NCI-H2227 (cell line): ENCODE results near the gene PCDHGA10.
"Not testable (repeated sequence)": the region's sequence is repeated elsewhere in the genome, so short reads cannot be mapped to it uniquely, and the experiment has no call there.

Experiments used
- DNase-seq: peaks from one replicate; lab custom pipeline; 2025; ENCODE audit not compliant: unreplicated experiment; lab: John Stamatoyannopoulos, UW

Gene PCDHGA10

DNA sequence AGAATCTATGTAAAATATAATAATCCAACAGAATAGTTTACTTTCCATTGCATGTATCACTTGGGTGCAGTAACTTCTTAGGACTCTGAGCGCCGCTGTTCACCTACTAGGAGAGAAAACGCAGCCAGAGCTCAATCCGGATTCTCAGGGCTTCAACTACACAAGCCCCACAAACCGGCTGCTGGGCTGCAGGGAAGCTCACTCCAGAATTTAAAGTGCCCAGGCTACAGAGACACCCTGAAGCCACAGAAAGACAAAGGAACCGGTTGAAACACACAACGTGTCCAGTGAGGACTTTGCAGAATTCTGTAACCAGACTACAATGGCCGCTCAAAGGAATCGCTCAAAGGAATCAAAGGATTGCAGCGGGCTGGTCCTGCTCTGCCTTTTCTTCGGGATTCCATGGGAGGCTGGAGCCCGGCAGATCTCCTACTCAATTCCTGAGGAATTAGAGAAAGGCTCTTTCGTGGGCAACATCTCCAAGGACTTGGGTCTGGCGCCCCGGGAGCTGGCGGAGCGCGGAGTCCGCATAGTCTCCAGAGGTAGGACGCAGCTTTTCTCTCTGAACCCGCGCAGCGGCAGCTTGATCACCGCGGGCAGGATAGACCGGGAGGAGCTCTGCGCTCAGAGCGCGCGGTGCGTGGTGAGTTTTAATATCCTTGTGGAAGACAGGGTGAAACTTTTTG lies at the start of gene PCDHGA10:
PCDHGA10 (plus strand) TSS at position 134 of the 686 bp plus-strand sequence; CDS start at position 323, 189 bp downstream.
- DNase-seq = no peak

DNA sequence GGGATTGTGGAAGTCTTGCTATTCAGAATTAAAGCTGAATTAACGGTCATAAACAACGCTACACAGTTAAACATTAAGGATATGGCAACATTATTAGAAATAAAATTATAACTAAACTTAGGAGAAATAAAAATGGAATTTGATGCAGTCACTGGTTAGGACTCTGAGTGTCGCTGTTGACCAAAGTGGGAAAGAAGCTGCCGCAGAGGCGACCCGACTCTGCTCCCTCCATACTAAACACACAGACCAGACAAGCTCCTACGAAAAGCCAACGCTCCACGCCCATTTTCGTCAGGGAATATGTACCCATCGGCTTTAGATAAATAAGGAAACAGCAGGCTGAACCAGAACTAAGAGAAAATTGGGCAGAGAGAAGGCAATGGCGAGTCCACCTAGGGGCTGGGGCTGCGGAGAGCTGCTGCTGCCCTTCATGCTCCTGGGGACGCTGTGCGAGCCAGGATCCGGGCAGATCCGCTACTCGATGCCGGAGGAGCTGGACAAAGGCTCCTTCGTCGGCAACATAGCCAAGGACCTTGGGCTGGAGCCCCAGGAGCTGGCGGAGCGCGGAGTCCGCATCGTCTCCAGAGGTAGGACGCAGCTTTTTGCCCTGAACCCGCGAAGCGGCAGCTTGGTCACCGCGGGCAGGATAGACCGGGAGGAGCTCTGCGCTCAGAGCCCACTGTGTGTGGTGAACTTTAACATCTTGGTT lies 48.7 kb upstream of the PCDHGA10 start, which contains the start of gene PCDHGA5:
PCDHGA5 (plus strand) TSS at position 211 of the 709 bp plus-strand sequence; CDS start at position 380, 169 bp downstream.
- no peak for DNase-seq

DNA sequence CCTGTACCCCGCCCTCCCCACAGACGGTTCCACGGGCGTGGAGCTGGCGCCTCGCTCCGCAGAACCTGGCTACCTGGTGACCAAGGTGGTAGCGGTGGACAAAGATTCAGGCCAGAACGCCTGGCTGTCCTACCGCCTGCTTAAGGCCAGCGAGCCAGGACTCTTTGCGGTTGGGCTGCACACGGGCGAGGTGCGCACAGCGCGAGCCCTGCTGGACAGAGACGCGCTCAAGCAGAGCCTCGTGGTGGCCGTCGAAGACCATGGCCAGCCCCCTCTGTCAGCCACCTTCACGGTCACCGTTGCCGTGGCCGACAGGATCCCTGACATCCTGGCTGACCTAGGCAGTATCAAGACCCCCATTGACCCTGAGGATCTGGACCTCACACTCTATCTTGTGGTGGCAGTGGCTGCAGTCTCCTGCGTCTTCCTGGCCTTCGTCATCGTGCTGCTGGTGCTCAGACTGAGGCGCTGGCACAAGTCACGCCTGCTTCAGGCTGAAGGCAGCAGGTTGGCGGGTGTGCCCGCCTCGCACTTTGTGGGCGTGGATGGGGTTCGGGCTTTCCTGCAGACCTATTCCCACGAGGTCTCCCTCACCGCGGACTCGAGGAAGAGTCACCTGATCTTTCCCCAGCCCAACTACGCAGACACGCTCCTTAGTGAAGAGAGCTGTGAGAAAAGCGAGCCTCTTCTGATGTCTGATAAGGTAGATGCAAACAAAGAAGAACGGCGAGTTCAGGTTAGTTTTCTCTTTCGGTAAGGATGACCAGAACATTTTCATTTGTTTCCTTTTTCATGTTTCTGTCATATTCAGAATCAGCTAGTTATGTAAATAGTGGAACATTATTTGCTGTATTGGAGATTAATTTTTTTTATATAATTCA lies 46.5 kb upstream of the PCDHGA10 start:
- no peak for DNase-seq

DNA sequence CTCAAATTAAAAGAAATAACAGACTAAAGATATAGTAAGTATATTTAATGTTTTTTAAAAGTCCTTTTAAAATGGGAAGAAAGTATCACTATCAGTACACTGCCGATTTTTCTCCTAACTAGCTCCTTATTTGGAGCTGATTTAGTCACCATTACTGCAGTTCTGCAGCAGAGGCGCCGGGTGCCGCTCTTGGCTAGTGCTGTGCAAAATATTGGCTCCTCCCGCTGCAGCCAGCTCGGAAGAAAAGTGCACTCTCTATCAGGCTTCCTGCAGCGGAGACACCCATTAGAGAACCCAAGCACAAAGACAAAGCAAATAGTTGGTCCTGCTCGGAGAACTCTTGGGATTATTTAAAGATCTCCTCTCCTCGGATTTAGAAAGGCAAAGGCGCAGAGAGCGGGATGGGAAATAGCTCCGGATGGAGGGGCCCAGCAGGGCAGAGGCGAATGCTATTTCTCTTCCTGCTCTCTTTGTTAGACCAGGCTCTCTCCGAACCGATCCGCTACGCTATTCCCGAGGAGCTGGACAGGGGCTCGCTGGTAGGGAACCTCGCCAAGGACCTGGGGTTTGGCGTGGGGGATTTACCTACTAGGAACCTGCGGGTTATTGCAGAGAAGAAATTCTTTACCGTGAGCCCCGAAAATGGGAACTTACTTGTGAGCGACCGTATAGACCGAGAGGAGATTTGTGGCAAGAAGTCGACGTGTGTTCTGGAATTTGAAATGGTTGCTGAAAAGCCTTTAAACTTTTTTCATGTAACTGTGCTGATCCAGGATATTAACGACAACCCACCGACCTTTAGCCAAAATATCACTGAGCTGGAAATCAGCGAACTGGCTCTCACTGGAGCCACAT lies 42.6 kb upstream of the PCDHGA10 start, which contains the start of gene PCDHGB3:
PCDHGB3 (plus strand) TSS at position 249 of the 855 bp plus-strand sequence; CDS start at position 402, 153 bp downstream.
- no peak for DNase-seq

DNA sequence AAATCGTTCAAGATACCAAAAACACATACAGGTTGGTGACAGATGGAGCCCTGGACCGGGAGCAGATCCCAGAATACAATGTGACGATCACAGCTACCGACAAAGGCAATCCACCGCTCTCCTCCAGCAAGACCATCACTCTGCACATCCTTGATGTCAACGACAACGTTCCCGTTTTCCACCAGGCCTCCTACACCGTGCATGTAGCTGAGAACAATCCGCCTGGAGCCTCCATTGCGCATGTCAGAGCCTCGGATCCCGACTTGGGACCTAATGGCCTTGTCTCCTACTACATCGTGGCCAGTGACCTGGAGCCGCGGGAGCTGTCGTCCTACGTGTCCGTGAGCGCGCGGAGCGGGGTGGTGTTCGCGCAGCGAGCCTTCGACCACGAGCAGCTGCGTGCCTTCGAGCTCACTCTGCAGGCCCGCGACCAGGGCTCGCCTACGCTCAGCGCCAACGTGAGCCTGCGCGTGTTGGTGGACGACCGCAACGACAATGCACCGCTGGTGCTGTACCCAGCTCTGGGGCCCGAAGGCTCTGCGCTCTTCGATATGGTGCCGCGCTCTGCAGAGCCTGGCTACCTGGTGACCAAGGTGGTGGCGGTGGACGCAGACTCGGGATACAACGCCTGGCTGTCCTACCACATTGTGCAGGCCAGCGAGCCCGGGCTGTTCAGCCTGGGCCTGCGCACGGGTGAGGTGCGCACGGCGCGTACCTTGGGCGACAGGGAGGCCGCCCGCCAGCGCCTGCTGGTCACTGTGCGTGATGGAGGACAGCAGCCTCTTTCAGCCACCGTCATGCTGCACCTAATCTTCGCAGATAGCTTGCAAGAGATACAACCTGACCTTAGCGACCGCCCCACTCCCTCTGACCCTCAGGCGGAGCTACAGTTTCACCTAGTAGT lies 41.0 kb upstream of the PCDHGA10 start:
- no peak for DNase-seq

DNA sequence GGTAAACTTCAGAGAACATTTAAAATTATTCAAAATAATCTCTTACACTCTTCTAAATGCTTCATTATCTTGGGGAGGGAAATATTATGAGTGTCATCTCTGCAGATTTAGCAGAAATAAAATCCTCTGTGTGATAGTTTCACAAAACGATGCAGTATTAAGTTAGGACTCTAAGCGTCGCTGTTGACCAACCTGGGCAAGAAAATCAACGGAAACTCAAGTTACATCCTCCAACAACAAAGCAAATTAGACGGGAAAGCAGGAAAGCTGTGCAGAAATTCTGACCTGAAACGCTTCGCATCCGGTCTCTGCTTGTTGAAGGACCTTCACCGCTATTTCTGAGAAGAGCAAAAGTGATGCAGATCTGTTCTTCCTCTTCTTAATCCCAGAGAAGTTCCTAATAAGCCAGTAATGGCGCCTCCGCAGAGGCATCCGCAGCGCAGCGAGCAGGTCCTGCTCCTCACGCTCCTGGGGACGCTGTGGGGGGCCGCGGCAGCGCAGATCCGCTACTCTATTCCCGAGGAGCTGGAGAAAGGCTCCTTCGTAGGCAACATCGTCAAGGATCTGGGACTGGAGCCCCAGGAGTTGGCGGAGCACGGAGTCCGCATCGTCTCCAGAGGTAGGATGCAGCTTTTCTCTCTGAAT lies 39.0 kb upstream of the PCDHGA10 start, which contains the start of gene PCDHGA6:
PCDHGA6 (plus strand) TSS at position 219 of the 645 bp plus-strand sequence; CDS start at position 412, 193 bp downstream.
- no peak for DNase-seq

DNA sequence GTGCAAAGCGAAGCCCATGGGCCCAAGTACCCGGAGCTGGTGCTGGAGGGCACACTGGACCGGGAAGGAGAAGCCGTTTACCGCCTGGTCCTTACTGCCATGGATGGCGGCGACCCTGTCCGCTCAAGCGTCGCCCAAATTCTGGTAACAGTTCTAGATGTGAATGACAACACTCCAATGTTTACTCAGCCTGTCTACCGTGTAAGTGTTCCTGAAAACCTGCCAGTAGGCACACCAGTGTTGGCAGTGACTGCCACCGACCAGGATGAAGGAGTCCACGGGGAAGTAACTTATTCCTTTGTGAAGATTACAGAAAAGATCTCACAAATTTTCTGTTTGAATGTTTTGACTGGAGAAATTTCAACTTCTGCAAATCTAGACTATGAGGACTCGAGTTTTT lies 38.2 kb upstream of the PCDHGA10 start:
- DNase-seq = no peak

DNA sequence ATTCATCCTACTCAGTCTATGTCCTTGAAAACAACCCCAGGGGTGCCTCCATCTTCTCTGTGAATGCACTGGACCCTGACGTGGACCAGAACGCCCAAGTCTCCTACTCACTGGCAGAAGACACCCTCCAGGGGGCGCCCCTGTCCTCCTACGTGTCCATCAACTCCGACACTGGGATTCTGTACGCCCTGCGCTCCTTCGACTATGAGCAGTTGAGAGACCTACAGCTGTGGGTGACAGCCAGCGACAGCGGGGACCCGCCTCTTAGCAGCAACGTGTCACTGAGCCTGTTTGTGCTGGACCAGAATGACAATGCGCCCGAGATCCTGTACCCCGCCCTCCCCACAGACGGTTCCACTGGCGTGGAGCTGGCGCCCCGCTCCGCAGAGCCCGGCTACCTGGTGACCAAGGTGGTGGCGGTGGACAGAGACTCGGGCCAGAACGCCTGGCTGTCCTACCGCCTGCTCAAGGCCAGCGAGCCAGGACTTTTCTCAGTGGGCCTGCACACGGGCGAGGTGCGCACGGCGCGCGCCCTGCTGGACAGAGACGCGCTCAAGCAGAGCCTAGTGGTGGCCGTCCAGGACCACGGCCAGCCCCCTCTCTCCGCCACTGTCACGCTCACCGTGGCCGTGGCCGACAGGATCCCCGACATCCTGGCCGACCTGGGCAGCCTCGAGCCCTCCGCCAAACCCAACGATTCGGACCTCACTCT lies 37.2 kb upstream of the PCDHGA10 start:
- DNase-seq = not testable (repeated sequence)

DNA sequence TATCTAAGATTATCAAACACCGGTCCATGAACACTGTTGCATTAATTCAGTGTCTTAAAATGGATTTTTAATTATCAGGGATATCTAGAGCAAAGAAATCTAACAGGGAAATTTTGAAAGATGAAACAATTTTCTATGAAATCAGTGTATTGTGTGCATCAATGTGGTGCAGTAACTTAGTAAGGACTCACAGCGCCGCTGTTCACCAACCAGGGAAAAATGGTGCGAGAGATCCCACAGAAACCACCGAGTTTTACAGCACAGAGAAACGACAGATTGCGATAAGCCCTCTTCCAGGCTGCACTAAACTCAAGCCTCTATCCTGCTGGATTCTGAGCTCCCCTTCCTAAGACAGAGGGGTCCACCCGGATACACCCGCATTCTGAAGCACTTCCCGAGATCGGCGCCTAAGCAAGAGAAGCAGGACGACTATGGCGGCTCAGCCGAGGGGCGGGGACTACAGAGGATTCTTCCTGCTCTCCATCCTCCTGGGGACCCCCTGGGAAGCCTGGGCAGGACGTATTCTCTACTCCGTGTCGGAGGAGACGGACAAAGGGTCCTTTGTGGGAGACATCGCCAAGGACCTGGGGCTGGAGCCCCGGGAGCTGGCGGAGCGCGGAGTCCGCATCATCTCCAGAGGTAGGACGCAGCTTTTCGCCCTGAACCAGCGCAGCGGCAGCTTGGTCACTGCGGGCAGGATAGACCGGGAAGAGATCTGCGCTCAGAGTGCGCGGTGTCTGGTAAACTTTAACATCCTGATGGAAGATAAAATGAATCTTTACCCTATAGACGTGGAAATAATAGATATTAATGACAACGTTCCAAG lies 30.1 kb upstream of the PCDHGA10 start, which contains the start of gene PCDHGA7:
PCDHGA7 (plus strand) TSS at position 274 of the 826 bp plus-strand sequence; CDS start at position 432, 158 bp downstream.
- DNase-seq = peak; percentile 50

DNA sequence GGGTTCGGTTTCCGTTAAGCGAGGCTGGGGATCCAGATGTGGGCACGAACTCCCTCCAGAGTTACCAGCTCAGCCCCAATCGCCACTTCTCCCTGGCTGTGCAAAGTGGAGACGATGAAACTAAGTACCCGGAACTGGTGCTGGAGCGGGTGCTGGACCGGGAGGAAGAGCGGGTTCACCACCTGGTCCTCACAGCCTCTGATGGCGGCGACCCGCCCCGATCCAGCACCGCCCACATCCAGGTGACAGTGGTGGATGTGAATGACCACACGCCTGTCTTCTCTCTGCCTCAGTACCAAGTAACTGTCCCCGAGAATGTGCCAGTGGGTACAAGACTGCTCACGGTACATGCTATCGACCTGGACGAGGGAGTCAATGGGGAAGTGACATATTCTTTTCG lies 29.4 kb upstream of the PCDHGA10 start:
- DNase-seq = no peak

DNA sequence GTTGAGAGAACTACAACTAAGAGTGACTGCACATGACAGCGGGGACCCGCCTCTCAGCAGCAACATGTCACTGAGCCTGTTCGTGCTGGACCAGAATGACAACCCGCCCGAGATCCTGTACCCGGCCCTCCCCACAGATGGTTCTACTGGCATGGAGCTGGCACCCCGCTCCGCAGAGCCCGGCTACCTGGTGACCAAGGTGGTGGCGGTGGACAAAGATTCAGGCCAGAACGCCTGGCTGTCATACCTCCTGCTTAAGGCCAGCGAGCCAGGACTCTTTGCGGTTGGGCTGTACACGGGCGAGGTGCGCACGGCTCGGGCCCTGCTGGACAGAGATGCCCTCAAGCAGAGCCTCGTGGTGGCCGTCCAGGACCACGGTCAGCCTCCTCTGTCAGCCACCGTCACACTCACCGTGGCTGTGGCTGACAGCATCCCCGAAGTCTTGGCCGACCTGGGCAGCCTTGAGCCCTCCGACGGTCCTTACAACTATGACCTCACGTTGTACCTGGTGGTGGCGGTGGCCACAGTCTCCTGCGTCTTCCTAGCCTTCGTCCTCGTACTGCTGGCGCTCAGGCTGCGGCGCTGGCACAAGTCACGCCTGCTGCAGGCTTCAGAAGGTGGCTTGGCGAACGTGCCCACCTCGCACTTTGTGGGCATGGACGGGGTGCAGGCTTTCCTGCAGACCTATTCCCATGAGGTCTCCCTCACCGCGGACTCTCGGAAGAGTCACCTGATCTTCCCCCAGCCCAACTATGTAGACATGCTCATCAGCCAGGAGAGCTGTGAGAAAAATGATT lies 28.1 kb upstream of the PCDHGA10 start:
- DNase-seq = no peak

DNA sequence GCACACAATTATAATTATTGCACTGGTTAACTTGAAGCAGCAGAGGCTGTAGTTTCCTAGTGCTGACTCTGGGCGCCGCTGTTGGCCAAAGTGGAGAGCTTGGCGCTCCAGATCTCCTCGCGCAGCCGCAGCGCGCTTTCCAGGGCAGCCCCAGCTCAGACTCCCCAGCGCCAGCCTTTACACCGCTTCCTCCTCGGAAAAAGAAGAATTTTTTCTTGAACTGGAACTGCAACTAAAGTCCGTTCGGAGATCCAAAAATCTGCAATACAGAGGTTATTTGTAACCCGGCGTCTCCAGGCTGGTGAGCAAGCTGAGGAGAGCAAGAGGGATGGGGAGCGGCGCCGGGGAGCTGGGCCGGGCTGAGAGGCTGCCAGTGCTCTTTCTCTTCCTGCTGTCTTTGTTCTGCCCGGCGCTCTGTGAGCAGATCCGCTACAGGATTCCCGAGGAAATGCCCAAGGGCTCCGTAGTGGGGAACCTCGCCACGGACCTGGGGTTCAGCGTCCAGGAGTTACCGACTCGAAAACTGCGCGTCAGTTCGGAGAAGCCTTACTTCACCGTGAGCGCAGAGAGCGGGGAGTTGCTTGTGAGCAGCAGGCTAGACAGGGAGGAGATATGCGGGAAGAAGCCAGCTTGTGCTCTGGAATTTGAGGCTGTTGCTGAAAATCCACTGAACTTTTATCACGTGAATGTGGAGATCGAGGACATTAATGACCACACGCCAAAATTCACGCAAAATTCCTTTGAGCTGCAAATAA lies 25.1 kb upstream of the PCDHGA10 start, which contains the start of gene PCDHGB4:
PCDHGB4 (plus strand) TSS at position 142 of the 755 bp plus-strand sequence; CDS start at position 329, 187 bp downstream.
- not testable (repeated sequence) for DNase-seq

DNA sequence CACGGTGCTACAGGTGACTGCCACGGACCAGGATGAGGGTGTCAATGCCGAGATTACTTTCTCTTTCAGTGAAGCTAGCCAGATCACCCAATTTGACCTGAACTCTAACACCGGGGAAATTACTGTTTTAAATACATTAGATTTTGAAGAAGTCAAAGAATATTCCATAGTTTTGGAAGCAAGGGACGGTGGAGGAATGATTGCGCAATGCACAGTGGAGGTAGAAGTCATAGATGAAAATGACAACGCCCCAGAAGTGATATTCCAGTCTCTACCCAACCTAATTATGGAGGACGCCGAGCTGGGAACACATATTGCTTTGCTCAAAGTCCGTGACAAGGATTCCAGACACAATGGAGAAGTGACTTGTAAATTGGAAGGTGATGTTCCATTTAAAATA lies 24.1 kb upstream of the PCDHGA10 start:
- DNase-seq = no peak

DNA sequence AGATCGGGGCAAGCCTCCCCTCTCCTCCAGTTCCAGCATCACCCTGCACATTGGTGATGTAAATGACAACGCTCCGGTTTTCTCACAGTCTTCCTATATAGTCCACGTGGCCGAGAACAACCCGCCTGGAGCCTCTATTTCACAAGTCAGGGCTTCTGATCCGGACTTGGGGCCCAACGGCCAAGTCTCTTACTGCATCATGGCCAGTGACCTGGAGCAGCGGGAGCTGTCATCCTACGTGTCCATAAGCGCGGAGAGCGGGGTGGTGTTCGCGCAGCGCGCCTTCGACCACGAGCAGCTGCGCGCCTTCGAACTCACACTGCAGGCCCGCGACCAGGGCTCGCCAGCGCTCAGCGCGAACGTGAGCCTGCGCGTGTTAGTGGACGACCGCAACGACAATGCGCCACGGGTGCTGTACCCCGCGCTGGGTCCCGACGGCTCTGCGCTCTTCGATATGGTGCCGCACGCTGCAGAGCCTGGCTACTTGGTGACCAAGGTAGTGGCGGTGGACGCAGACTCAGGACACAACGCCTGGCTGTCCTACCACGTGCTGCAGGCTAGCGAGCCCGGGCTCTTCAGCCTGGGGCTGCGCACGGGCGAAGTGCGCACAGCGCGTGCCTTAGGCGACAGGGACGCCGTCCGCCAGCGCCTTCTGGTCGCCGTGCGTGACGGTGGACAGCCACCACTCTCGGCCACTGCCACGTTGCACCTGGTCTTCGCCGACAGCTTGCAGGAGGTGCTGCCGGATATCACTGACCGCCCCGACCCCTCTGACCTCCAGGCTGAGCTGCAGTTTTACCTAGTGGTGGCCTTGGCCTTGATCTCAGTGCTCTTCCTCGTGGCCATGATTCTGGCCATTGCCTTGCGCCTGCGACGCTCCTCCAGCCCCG lies 23.4 kb upstream of the PCDHGA10 start:
- no peak for DNase-seq
